NCI-H2196 treated with DMSO at 0.1 percent for 48 hours (cell line): ENCODE results near the gene NPRL2.

Experiments used
- DNase-seq: peaks from one replicate; lab custom pipeline; 2025; ENCODE audit not compliant: unreplicated experiment; lab: John Stamatoyannopoulos, UW

Gene NPRL2

GRCh38 chr3:50373146-50374051, 22.8 kb upstream of the NPRL2 start:
- no peak for DNase-seq

GRCh38 chr3:50372349-50372748, 21.8 kb upstream of the NPRL2 start:
- no peak for DNase-seq

- DNase-seq = no peak
Observed at GRCh38 chr3:50371133-50371685, 20.6 kb upstream of the NPRL2 start.

GRCh38 chr3:50370594-50370993, 20.0 kb upstream of the NPRL2 start:
- no peak for DNase-seq

GRCh38 chr3:50369012-50369670, 18.6 kb upstream of the NPRL2 start:
- no peak for DNase-seq

DNA sequence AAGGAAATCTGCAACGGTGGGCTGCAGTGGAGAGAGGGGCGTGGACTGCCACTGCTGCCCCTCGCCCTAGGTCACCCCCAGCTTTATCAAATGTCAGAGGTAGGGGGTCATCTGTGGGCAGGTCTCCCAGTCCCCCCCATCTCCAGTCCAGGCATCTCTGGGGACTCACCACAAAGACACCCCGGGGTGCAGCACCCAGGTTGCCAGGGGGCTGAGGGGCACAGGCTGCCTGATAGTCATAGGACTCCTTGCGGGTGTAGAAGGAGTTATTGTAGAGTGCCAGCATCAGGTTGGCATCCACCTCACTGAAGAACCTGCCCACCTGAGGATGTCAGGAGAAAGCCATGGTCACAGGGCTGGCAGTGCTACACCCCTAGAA, 15.3 kb upstream of the NPRL2 start:
- DNase-seq = no peak

DNA sequence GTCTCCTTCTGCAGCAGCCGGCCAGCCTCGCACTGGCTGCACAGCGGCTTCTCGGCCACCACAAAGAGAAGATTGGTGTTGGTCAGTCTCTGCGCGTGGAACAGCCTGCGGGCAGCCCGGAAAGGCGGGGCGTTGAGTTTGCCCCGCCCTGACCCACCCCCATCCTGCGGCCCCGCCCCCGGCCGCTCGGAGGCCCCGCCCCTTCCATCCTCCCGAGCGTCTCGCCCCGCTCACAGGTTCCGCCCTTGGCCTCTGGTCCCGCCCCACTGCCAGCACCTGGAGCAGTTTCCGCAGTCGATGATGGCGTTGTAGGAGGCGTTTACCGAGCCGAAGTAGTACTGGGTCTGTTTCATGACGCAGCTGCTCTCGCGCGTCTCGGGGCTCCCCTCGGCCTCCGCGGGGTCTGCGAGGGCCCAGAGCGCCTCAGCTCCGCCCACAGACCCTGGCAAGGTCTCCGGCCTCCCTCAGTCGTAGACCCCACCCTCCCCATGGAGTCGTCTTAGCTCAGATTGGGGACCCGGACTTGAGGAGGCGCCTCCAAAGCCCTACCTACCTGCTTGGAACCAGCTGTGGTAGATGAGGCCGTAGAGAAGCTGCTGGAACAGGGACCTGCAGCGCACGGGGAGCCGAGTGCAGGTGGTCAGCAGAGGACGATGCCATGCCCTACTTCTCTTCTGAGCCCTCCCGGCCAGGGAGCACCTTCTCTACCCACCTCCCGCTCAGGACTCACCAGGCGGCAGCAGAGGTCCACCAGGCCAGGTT, 14.7 kb upstream of the NPRL2 start:
- no peak for DNase-seq

DNA sequence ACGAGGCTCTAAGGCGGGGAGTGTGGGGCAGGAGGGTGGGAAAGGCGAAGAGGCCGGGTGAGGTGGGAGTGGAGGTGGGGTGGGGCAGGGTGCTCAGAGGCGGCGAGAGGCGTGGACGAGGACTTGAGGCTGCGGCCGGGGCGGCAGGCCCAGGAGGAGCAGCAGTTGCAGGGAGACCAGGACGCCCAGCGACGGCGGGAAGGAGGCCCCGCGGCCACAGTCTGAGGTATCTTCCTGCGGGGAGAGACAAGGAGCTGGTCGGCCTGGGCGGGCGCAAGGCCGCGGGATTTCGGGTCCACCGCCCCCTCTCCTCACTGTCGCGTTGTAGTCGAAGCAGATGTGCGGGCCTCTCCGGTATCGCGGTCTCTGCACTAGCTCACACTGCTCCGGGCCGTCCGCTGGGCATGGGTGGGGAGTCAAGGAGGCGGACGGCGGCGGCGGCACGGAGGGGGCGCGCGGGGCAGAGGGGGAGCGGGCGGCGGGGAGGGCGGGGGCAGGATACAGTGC, 14.1 kb upstream of the NPRL2 start:
- no peak for DNase-seq

DNA sequence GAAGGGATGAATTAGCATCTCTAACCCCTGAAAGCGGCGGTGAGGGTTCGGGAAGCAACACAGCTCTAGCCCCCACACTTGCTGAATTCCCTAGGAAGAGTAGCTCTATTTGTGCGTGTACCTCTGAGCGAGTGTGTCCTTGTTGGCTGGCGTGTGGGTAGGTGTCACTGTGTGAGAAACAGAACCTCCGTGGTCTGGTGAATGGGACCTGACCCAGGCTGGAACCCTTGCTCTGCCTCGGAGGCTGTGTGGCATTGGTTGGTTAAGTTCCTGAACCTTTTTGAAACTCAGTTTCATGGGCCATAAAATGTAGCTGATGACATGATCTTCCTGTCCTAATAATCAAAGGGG, 9.2 kb upstream of the NPRL2 start:
- DNase-seq = no peak

- peak; percentile 83 for DNase-seq
Observed at GRCh38 chr3:50358911-50359759, 8.6 kb upstream of the NPRL2 start, which contains the start of gene TMEM115. Gene TMEM115 (minus strand): TSS chr3:50359521. CDS start chr3:50359063, 458 bp downstream.

DNA sequence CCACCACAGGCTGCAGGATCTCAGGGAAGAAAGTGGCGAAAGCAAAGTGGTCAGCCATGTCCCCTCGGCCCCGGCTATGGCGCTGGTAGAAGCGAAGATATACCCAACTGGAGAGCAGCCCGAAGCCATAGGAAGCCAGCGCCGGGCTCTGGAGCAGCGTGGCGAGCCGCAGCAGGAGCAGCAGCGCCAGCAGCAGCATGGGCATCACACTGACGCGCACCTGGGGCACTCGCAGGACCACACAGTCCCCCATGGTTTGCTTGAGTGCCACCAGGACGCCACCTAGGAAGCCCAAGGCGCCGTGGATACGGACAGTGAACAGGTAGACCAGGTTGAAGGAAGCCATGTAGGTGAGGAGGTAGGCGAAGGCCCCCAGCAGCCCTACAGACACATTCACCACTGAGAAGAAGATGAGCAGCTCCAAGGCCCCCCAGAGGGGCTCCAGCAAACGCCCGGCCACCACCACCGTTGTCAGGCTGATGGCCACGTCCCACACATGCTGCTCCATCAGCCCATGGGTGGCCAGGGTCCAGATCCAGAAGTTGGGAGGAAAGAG, 7.9 kb upstream of the NPRL2 start:
- no peak for DNase-seq

- DNase-seq = no peak
Observed at GRCh38 chr3:50357481-50357880, 6.9 kb upstream of the NPRL2 start.

- DNase-seq = no peak
Observed at GRCh38 chr3:50356553-50356952, 6.0 kb upstream of the NPRL2 start.

DNA sequence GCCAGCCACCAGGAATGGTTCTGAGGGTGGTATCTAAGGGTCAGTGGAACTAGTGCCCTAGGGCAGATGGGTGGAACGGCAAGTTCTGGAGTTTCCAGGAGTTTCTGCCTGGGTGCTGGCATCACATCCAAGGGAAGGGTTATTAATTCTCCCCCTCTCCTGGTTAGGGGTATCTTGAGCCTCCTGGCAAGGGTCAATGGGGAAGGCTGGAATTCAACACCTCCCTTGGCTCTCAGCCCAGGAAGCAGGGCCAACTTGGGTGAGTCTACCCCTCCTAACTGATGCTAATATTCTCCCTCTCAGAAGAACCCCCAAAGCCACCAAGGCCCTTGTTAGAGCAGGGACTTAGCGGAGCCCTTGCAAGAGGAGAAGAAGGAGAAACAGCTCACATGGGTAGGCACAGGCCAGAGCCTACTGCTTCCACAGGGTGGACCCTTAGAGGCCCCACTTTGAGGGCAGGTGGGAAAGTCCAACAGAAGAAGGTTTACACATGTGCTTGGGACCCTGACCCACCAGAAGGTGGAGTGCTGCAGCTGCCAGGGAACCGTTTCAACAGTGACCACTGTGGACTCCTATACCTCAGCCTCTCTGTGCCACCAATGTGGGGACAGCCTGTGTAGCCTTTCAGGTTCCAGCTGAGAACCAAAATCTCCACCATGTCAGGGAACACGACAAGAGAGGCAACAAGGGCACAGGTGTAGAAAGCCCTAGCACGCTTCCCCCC, 5.4 kb upstream of the NPRL2 start:
- DNase-seq = no peak

DNA sequence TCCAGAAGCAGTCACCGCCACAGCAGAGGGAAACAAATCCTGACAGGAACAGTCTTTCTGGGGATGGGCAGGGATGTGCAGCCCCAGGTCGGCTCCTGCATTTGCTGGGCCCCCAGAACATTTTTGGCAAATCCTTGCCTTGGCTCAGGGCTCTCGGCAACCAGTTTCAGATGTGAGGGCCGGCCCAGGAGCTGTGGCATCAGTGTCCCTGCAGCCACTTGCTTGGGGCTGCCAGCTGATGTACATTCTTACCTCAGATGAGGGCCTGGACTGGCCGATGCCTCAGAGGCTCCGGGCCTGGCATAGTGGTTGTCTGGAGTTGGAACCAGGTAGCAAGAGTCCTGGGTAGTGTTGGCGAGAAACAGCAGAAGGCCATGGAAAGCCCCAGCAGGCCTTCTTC, 4.3 kb upstream of the NPRL2 start:
- no peak for DNase-seq

DNA sequence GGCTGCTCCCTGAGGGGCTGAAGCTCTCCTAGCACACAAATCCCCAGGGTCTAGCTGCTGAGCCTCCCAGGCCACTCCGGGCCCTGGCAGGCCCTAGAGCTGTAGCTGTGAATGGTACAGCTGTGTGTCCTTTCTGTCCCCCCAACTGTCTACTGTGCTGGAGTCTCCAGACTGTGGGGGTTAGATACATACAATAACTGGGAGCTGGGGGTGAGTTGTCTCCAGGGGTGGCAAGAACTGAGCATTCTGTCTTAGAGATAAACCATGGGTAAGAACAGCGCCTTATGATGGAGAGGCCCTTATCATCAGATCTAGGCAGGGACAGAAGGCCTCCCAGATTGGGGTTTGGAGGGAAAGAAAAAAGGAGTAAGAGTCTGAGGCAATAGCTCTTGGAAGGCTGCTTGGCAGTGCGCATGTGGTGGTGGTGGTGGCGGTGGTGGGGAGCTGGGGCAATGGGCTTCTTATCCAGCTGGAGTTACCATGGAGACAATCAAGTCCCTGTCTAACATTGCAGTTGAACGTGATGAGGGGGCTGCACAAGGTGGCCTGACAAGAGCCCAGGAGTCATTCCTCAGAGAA, 3.7 kb upstream of the NPRL2 start:
- DNase-seq = no peak

GRCh38 chr3:50353245-50354004, 2.9 kb upstream of the NPRL2 start:
- no peak for DNase-seq

DNA sequence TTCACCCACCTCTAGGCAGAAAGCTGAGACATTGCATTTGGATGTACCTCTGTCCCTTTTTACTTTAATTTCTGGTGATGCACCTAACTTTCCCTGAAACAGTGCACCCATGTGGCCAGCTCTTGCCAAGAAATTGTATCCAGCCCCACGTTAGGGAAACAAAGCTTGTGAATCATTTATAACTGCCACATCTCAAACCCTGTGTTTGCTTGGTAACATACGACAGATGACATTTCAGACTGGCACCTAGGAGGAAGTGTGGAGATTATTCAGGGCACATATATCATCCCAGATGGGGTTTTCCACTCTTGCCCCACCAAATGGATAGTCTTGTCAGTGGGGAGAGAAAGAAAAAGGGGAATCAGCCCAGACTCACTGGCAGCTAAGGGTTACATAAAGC, 2.2 kb upstream of the NPRL2 start:
- DNase-seq = no peak
